Kidney epithelial cell (primary cell): ENCODE measurements around the gene TMEM9. TPM values are rescaled to one million over a fixed set of nuclear protein-coding genes. Genes with fewer than 3 reads are reported as not detected.

Experiments
- DNase-seq: peaks from one replicate; pipeline ENCODE4 v3.0.0-alpha.2; 2010; ENCODE audit warnings: low read depth
- H3K27me3 ChIP-seq: 2 replicates; pipeline ENCODE4 v1.6.0; 2011; ENCODE audit warnings: low read length; ENCODE audit not compliant: control insufficient read depth, insufficient read depth
- H3K36me3 ChIP-seq: 2 replicates; pipeline ENCODE4 v1.5.1; 2011; ENCODE audit warnings: low read length; ENCODE audit not compliant: control insufficient read depth, insufficient read depth
- H3K4me3 ChIP-seq: 2 replicates; pipeline ENCODE4 v1.5.1; 2011; ENCODE audit warnings: low read depth, mild to moderate bottlenecking, control low read depth, low read length
- CTCF ChIP-seq: IDR thresholded peaks from 2 replicates; pipeline ENCODE4 v1.5.1; 2011; ENCODE audit warnings: mild to moderate bottlenecking, moderate library complexity, low read length, control low read depth, inconsistent platforms; ENCODE audit not compliant: insufficient read depth, poor library complexity, severe bottlenecking
- total RNA-seq: library from RNA; depleted of rRNA; stranded (reverse); fragments of >200 nt; gene quantifications from 2 replicates; pipeline ENCODE4 v1.2.3, GENCODE V29; 2015

Gene TMEM9
- total RNA-seq, 1 donor from 2014 or later = 103 TPM

DNA sequence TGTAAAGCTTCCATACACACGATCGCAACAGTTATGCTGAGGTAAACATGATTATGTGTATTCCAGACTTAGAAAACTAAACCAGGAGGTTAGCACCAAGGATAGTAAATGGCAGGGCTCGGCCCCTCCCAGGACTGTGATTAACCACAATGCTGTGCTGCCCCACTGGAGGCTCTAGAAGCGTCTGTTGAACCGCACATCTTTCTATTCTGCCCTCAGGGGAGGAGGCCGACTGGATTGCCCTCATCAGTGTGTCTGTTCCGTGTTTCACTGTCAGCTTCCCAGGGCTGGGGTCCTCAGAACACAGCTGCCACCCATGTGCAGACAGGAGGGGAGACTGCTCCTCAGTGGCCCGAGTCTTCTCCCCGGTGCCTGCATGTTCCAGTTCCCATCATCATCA lies 14.5 kb downstream of the TMEM9 start:
- no peak for DNase-seq
- Histone ChIP-seq H3K4me3 (no peak overlapping the region), H3K27me3 (no peaks in the 10 kb centered on the region), H3K36me3 (peaks cover 4% of the 10 kb centered on the region)
- TF ChIP-seq CTCF = no peak

- H3K27me3 ChIP-seq = no peaks in the 10 kb centered on the region
- peaks cover 4% of the 10 kb centered on the region for H3K36me3 ChIP-seq
- no peak overlapping the region for H3K4me3 ChIP-seq
- no peak for TF ChIP-seq CTCF
- DNase-seq = no peak
Observed at GRCh38 chr1:201139306-201139705, 15.0 kb downstream of the TMEM9 start.

DNA sequence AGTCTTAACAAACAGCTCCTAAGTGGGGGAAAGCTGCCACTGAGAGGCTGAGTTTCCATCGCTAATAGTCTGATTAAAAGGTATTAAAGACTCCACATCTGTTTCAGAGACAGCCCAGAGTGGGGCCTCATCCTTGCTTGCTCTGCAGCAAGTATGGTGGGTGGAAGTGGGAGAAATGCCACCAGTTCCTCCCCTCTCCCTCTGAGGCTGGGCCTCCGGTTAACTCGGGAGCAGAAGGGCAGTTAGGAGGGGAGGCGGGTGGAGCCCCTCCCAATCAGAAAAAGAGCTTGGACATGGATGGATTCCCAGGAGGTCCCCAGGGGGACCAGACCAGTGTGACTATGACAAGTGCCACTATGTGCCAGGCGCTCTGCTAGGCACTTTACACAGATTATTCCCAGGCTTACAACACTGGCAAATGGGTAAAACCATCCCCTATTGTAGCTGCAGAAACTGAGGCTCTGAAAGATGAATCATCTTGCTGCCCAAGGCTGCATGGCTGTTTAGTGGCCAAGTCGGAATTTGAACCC lies 15.9 kb downstream of the TMEM9 start:
- H3K4me3 ChIP-seq = no peak overlapping the region
- peaks cover 3% of the 10 kb centered on the region for H3K36me3 ChIP-seq
- no peaks in the 10 kb centered on the region for H3K27me3 ChIP-seq
- no peak for TF ChIP-seq CTCF
- no peak for DNase-seq

DNA sequence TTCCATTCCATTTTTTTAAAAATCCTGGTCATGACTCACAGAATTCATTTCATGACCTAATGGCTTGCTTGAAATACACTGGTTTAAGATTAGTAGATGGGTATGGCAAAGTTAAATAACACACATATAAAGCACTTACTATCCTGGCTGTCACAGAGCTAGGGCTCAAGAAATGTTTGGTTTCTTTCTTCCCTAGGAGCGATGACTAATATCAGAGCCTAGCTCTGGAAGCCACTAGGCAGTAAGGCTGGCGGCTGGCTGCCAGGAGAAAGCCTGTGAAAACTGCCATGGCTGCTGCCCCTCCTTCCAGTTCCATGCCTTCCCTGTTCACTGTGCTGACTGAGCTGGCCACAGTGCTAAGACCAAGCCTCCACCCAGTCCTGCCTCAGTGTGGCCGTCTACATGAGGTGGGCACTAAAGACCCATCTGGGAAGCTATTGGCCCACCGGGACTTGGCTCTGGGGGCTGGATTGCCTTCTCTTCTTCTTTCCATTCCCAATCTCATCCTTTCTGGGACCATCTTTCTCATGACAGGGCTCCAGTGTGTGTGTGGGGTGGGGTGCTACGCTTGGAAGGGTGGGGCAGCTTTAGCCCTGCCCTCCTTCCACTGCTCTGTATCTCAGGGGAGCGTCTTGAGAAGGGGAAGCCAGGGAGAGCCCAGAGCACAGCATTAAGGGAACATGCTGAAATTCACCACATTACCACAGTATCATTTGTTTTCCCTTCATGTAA lies 16.5 kb downstream of the TMEM9 start:
- peaks cover 3% of the 10 kb centered on the region for H3K36me3 ChIP-seq
- TF ChIP-seq CTCF = no peak
- DNase-seq = peak; percentile 45
- H3K27me3 ChIP-seq = no peaks in the 10 kb centered on the region
- H3K4me3 ChIP-seq = no peak overlapping the region

DNA sequence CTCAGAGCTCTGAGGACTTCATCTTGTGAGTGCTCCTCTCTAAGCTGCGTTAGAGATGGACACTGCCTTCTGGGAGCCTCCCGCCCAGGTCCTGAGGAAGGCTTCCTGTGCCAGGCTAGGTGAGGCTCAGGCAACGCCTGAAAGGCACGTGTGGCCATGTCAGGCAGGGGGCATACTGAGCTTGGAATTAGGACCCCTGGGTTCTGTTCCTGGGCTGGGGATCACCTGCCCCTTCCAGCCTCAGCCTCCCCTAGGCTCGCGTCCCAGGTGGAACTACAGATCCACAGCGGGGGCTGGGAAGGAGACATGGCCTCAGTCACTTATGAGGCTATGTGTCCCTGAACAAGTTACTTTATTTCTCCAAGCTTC lies 17.3 kb downstream of the TMEM9 start:
- H3K36me3 ChIP-seq = peaks cover 1% of the 10 kb centered on the region
- no peak for TF ChIP-seq CTCF
- DNase-seq = no peak
- H3K4me3 ChIP-seq = no peak overlapping the region
- H3K27me3 ChIP-seq = no peaks in the 10 kb centered on the region
